Activated CD8-positive, alpha-beta memory T cell treated with anti-CD3 and anti-CD28 coated beads, Interleukin-2, amount 50 U/mL, for 4 hours (primary cell): ENCODE results near the gene MCU.
"Not testable (repeated sequence)": the region's sequence is repeated elsewhere in the genome, so short reads cannot be mapped to it uniquely, and the experiment has no call there.

Experiments
- DNase-seq: peaks from one replicate; pipeline ENCODE4 v3.0.0-alpha.2; 2020

MCU gene

GRCh38 chr10:72913287-72913686 lies 221.3 kb downstream of the MCU start:
- DNase-seq: no peak

- not testable (repeated sequence) for DNase-seq
Observed at GRCh38 chr10:72917201-72917600, 225.3 kb downstream of the MCU start.

- DNase-seq: not testable (repeated sequence)
Observed at GRCh38 chr10:72917803-72918332, 225.9 kb downstream of the MCU start.

- DNase-seq: no peak
Observed at GRCh38 chr10:72918352-72918751, 226.4 kb downstream of the MCU start.

GRCh38 chr10:72921147-72921683 lies 229.3 kb downstream of the MCU start:
- not testable (repeated sequence) for DNase-seq

GRCh38 chr10:72924351-72924750 lies 232.4 kb downstream of the MCU start:
- DNase-seq: no peak

GRCh38 chr10:72925951-72926465 lies 234.1 kb downstream of the MCU start:
- no peak for DNase-seq

GRCh38 chr10:72927485-72927884 lies 235.5 kb downstream of the MCU start:
- DNase-seq: no peak

GRCh38 chr10:72928798-72929197 lies 236.9 kb downstream of the MCU start:
- no peak for DNase-seq

GRCh38 chr10:72930276-72930675 lies 238.3 kb downstream of the MCU start:
- DNase-seq: no peak

- no peak for DNase-seq
Observed at GRCh38 chr10:72932259-72933015, 240.5 kb downstream of the MCU start.

- DNase-seq: no peak
Observed at GRCh38 chr10:72935361-72935760, 243.4 kb downstream of the MCU start.
